ENCODE data around the gene DHX29. TPM values are rescaled to one million over a fixed set of nuclear protein-coding genes. Genes with fewer than 3 reads are reported as not detected.

The DHX29 gene
- total RNA-seq, 2 donors from 2014 or later: 24.9 to 28.2 TPM

- intact Hi-C loops (cut with DNase I): no loop called here
- Histone ChIP-seq H3K4me1 (replicated peaks) (no peaks in the 10 kb centered on the region), H3K4me3 (no peak overlapping the region), H3K9me3 (no peaks in the 10 kb centered on the region), H3K27me3 (replicated peaks; ENCODE audit: insufficient read depth) (no peaks in the 10 kb centered on the region), H3K27ac (no peak overlapping the region), H3K36me3 (no peaks in the 10 kb centered on the region)
- 92% methylated on average over 2 of the region's 2 CpGs for WGBS
- TF ChIP-seq CTCF (IDR thresholded peaks at IDR 0.05): no peak
- TF ChIP-seq POLR2AphosphoS5 (IDR thresholded peaks at IDR 0.05): no peak
- TF ChIP-seq POLR2A (IDR thresholded peaks at IDR 0.05): no peak
- no peak for DNase-seq (ENCODE audit: low spot score)
These were observed 30.7 kb upstream of the DHX29 start for GRCh38 chr5:55338092-55338613.

GRCh38 chr5:55333811-55334210 is 26.3 kb upstream of the DHX29 start:
- Histone ChIP-seq H3K4me1 (replicated peaks) (no peaks in the 10 kb centered on the region), H3K9me3 (no peaks in the 10 kb centered on the region), H3K36me3 (no peaks in the 10 kb centered on the region), H3K27ac (no peak overlapping the region), H3K4me3 (no peak overlapping the region), H3K27me3 (replicated peaks; ENCODE audit: insufficient read depth) (no peaks in the 10 kb centered on the region)
- TF ChIP-seq POLR2AphosphoS5 (IDR thresholded peaks at IDR 0.05): no peak
- no peak for TF ChIP-seq POLR2A (IDR thresholded peaks at IDR 0.05)
- TF ChIP-seq CTCF (IDR thresholded peaks at IDR 0.05): no peak
- intact Hi-C loops (cut with DNase I): no loop called here
- no peak for DNase-seq (ENCODE audit: low spot score)
- 99% methylated on average over 2 of the region's 2 CpGs for WGBS

DNA sequence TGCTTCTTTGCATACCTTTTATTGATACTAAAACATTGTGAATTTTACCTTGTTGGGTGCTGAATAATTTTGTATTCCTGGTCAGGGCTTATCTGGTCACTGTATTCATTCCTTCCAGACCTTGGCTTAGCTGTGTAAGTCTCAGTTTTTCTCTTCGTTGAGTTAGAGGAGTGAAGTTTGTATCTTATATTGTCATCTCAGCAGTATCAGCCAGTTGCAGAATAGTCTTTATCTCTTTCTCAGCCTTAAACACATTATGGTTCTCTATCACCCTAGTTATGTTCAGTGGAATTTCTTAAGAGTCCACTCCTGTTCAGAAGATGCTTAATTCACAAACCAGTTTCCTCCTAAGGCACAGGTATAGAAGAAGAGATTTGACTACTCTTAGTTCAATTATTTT is 25.5 kb upstream of the DHX29 start:
- peaks cover 0 to 4% of the 10 kb centered on the region in 2 donors for H3K36me3 ChIP-seq
- DNase-seq (ENCODE audit: low spot score): no peak
- no peak for TF ChIP-seq POLR2AphosphoS5 (IDR thresholded peaks at IDR 0.05)
- 80% methylated on average over 1 of the region's 1 CpG for WGBS
- H3K4me1 ChIP-seq (replicated peaks): no peaks in the 10 kb centered on the region
- H3K27ac ChIP-seq: no peak overlapping the region
- no peaks in the 10 kb centered on the region for H3K9me3 ChIP-seq
- intact Hi-C loops (cut with DNase I): no loop called here
- no peak overlapping the region for H3K4me3 ChIP-seq
- no peaks in the 10 kb centered on the region for H3K27me3 ChIP-seq (replicated peaks; ENCODE audit: insufficient read depth)

DNA sequence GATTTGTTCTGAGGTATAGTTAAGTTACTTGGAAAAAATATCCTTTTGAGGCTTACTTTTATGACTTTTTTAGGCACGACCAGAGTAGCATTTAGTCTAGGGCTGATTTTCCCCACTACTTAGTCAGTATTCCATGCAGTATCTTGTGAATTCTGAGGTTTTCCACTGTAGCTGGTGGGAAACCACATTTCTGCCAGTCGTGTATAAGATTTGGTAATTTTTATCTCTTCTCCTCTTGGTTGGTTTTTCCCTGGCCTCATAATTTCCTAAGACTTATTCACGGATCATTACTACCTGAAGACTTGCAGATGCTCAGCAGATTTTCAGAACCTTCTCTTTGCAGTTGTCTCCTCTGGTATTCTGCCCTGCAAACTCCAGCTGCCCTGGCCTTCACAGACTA is 23.8 kb upstream of the DHX29 start:
- WGBS: 78% methylated on average over 3 of the region's 3 CpGs
- Histone ChIP-seq H3K4me1 (replicated peaks) (no peaks in the 10 kb centered on the region), H3K36me3 (peaks cover 0 to 4% of the 10 kb centered on the region in 2 donors), H3K27me3 (replicated peaks; ENCODE audit: insufficient read depth) (no peaks in the 10 kb centered on the region), H3K9me3 (no peaks in the 10 kb centered on the region), H3K4me3 (no peak overlapping the region), H3K27ac (no peak overlapping the region)
- no peak for DNase-seq (ENCODE audit: low spot score)
- TF ChIP-seq POLR2AphosphoS5 (IDR thresholded peaks at IDR 0.05): no peak
- TF ChIP-seq CTCF (IDR thresholded peaks at IDR 0.05): no peak
- no peak for TF ChIP-seq POLR2A (IDR thresholded peaks at IDR 0.05)
- intact Hi-C loops (cut with DNase I): no loop called here

DNA sequence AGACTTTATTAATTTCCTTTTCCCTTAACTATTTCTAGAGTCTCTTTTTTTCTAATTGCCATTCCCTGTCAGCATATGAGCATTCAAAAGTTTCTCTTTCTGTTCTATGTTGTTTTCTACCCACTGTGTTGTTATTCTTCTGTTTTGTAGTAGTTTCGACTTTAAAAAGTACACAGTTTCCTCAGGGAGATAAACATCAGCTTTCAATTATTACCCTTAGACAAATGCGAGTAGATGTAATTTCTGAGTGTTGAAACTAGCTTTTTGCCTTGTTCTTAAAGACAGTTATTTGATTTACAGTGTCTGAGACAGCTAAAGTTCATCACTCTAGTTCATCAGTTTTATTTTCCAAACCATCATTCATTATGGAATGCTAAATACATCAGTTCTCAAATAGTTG is 19.8 kb upstream of the DHX29 start:
- no peaks in the 10 kb centered on the region for H3K9me3 ChIP-seq
- 37% methylated on average over 2 of the region's 2 CpGs for WGBS
- intact Hi-C loops (cut with DNase I): loop anchor here (5.0 kb wide), 1 partner anchor 365 kb away; no protein-coding TSS in a partner anchor
- H3K27ac ChIP-seq: no peak overlapping the region
- no peak overlapping the region for H3K4me3 ChIP-seq
- no peaks in the 10 kb centered on the region for H3K4me1 ChIP-seq (replicated peaks)
- H3K36me3 ChIP-seq: peaks cover 0 to 4% of the 10 kb centered on the region in 2 donors
- TF ChIP-seq POLR2A (IDR thresholded peaks at IDR 0.05): no peak
- no peak for TF ChIP-seq CTCF (IDR thresholded peaks at IDR 0.05)
- TF ChIP-seq POLR2AphosphoS5 (IDR thresholded peaks at IDR 0.05): no peak
- no peaks in the 10 kb centered on the region for H3K27me3 ChIP-seq (replicated peaks; ENCODE audit: insufficient read depth)
- DNase-seq (ENCODE audit: low spot score): no peak

All from prostate gland (tissue), 2 donors.